IMR-90 (cell line): ENCODE results near the gene CANT1.

Experiments
- BHLHE40 ChIP-seq: fragments of 150-350 bp; IDR thresholded peaks from 2 replicates; pipeline ENCODE4 v1.6.1; 2016; ENCODE audit warnings: mild to moderate bottlenecking, low read depth, low read length
- CEBPB ChIP-seq: IDR thresholded peaks from 2 replicates; pipeline ENCODE4 v1.6.1; 2012; ENCODE audit warnings: low read depth, low read length, improper control_type of control experiment
- FOS ChIP-seq: fragments of 150-350 bp; IDR thresholded peaks from 2 replicates; pipeline ENCODE4 v1.6.1; 2016; ENCODE audit warnings: low read depth, low read length
- MAZ ChIP-seq: IDR thresholded peaks from 2 replicates; pipeline ENCODE4 v1.6.1; 2012; ENCODE audit warnings: low read depth, mild to moderate bottlenecking, low read length, improper control_type of control experiment, moderate library complexity, borderline replicate concordance
- MXI1 ChIP-seq: IDR thresholded peaks from 2 replicates; pipeline ENCODE4 v1.6.1; 2012; ENCODE audit warnings: low read depth, mild to moderate bottlenecking, low read length, moderate library complexity, borderline replicate concordance
- NFE2L2 ChIP-seq: fragments of 150-350 bp; IDR thresholded peaks from 2 replicates; pipeline ENCODE4 v1.6.1; 2016; ENCODE audit warnings: low read depth, mild to moderate bottlenecking, low read length
- POLR2A ChIP-seq: IDR thresholded peaks from 2 replicates; pipeline ENCODE4 v1.6.1; 2012; ENCODE audit warnings: mild to moderate bottlenecking, low read depth, low read length
- RAD21 ChIP-seq: IDR thresholded peaks from 2 replicates; pipeline ENCODE4 v1.6.1; 2012; ENCODE audit warnings: low read length, improper control_type of control experiment
- RCOR1 ChIP-seq: IDR thresholded peaks from 2 replicates; pipeline ENCODE4 v1.6.1; 2012; ENCODE audit warnings: mild to moderate bottlenecking, low read length, improper control_type of control experiment; ENCODE audit not compliant: insufficient replicate concordance
- RFX5 ChIP-seq: IDR thresholded peaks from 2 replicates; pipeline ENCODE4 v1.8.0; 2012; ENCODE audit warnings: low read depth, mild to moderate bottlenecking, low read length, moderate library complexity
- SMC3 ChIP-seq: fragments of 150-350 bp; IDR thresholded peaks from 2 replicates; pipeline ENCODE4 v1.6.1; 2016; ENCODE audit warnings: low read depth, mild to moderate bottlenecking, antibody characterized with exemption, low read length, moderate library complexity
- TF ChIP-seq, protein P1 (sequence below): conservative IDR thresholded peaks from 2 replicates; pipeline ENCODE4 v1.5.1; 2012; ENCODE audit warnings: mild to moderate bottlenecking, low read depth, low read length, improper control_type of control experiment
- TF ChIP-seq, protein P2 (sequence below): fragments of 150-350 bp; IDR thresholded peaks from 2 replicates; pipeline ENCODE4 v1.6.1; 2017; ENCODE audit warnings: mild to moderate bottlenecking, antibody characterized with exemption, low read length, low read depth

DNA sequence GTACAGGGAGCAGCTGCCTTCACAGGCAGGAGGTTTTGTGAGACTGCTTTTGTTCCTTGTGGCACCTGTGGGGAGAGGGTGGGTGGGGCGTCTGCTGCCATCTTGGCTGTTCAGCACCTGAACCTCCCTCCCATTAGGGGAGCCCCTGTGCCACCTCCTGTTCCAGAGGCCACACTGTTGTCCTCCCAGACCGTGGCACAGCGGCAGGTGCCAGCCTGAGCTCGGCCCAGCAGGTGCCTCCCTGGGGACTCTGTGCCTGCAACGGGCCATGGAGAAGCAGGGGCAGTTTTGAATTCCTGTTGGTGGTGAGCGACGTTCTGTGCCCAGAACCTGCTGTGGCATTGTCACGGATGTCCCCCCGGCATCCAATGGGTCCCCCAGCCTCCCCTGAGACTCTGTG lies 39.7 kb downstream of the CANT1 start:
- no peak for TF ChIP-seq POLR2A
- TF ChIP-seq, protein P1, sequence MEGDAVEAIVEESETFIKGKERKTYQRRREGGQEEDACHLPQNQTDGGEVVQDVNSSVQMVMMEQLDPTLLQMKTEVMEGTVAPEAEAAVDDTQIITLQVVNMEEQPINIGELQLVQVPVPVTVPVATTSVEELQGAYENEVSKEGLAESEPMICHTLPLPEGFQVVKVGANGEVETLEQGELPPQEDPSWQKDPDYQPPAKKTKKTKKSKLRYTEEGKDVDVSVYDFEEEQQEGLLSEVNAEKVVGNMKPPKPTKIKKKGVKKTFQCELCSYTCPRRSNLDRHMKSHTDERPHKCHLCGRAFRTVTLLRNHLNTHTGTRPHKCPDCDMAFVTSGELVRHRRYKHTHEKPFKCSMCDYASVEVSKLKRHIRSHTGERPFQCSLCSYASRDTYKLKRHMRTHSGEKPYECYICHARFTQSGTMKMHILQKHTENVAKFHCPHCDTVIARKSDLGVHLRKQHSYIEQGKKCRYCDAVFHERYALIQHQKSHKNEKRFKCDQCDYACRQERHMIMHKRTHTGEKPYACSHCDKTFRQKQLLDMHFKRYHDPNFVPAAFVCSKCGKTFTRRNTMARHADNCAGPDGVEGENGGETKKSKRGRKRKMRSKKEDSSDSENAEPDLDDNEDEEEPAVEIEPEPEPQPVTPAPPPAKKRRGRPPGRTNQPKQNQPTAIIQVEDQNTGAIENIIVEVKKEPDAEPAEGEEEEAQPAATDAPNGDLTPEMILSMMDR, result no peak
- no peak for TF ChIP-seq RAD21
- no peak for TF ChIP-seq MAZ
- no peak for TF ChIP-seq SMC3
- no peak for TF ChIP-seq CEBPB
- no peak for TF ChIP-seq BHLHE40
- TF ChIP-seq, protein P2, sequence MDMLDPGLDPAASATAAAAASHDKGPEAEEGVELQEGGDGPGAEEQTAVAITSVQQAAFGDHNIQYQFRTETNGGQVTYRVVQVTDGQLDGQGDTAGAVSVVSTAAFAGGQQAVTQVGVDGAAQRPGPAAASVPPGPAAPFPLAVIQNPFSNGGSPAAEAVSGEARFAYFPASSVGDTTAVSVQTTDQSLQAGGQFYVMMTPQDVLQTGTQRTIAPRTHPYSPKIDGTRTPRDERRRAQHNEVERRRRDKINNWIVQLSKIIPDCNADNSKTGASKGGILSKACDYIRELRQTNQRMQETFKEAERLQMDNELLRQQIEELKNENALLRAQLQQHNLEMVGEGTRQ, result no peak
- TF ChIP-seq MXI1, result no peak
- TF ChIP-seq FOS, result no peak
- no peak for TF ChIP-seq RCOR1
- no peak for TF ChIP-seq RFX5
- no peak for TF ChIP-seq NFE2L2
